Uterus (tissue), 2 donors: ENCODE measurements around the gene OAT.

Experiments
- POLR2A ChIP-seq, 2 donors: fragments of 450-650 bp; IDR thresholded peaks; one replicate each; pipeline ENCODE4 v1.6.1; 2016; ENCODE audit warnings: antibody characterized with exemption in 2 of 2, mild to moderate bottlenecking in 1 of 2, moderate library complexity in 1 of 2
- TF ChIP-seq, protein P1 (sequence below), 4 experiments: fragments of 200-600 bp in 2 of 4; fragments of 450-650 bp in 2 of 4; sonication (generic) in 2 of 4; IDR thresholded peaks; one replicate each; pipeline ENCODE4 v1.5.1; 2016 to 2019; ENCODE audit warnings: antibody characterized with exemption in 4 of 4, mild to moderate bottlenecking in 2 of 4, moderate library complexity in 1 of 4

DNA sequence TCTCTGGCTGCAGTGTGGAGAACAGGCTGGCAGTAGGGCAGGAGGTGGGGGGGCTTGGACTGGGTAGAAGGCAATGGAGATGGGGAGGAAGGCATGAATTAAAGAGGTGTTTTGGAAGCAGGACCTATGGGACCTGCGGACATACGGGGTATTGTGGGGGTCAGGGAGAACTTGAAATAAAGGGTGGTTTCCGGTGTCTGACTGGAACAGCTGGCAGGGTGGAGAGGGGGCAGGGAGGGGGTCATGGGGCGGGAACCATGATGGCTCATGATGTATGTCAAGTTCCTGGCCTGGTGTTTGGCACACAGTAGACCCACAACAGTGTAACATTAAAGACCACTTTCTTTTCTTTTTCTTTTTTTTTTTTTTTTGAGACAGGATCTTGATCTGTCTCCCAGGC, 48.4 kb upstream of the OAT start:
- no peak for TF ChIP-seq POLR2A (IDR thresholded peaks at IDR 0.05)
- TF ChIP-seq, protein P1, sequence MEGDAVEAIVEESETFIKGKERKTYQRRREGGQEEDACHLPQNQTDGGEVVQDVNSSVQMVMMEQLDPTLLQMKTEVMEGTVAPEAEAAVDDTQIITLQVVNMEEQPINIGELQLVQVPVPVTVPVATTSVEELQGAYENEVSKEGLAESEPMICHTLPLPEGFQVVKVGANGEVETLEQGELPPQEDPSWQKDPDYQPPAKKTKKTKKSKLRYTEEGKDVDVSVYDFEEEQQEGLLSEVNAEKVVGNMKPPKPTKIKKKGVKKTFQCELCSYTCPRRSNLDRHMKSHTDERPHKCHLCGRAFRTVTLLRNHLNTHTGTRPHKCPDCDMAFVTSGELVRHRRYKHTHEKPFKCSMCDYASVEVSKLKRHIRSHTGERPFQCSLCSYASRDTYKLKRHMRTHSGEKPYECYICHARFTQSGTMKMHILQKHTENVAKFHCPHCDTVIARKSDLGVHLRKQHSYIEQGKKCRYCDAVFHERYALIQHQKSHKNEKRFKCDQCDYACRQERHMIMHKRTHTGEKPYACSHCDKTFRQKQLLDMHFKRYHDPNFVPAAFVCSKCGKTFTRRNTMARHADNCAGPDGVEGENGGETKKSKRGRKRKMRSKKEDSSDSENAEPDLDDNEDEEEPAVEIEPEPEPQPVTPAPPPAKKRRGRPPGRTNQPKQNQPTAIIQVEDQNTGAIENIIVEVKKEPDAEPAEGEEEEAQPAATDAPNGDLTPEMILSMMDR (IDR thresholded peaks at IDR 0.05) = no peak
